CD4-positive, alpha-beta memory T cell (primary cell): ENCODE results near the gene SMC1B. TPM values are rescaled to one million over a fixed set of nuclear protein-coding genes. Genes with fewer than 3 reads are reported as not detected.

Experiments
- polyA plus RNA-seq, 2 donors: library from polyadenylated mRNA; unstranded; fragments of 300-500 nt; fragmentation: Illumina TruSeq; gene quantifications; one replicate each; pipeline ENCODE4 v1.2.3, GENCODE V29; 2021
- total RNA-seq, 2 experiments: library from RNA; stranded (reverse); gene quantifications; one replicate each; pipeline ENCODE4 v1.2.3, GENCODE V29; 2021

SMC1B gene
- total and polyA plus RNA-seq, 4 experiments from 2014 or later, result 0.08 TPM; not detected in 3

Other genes starting within 250 kb of the SMC1B start
- 100 to 1,000 TPM; 142 to 158 TPM for gene NUP50, start 249.7 kb downstream of the SMC1B start, total RNA-seq
- 10 to 100 TPM; 40.1 to 63.3 TPM for gene NUP50, start 249.7 kb downstream of the SMC1B start, polyA plus RNA-seq
- 10 to 100 TPM; 27.9 to 36.7 TPM for gene KIAA0930, start 172.7 kb downstream of the SMC1B start, total RNA-seq
- 1 to 10 TPM; 1.2 to 1.7 TPM for gene KIAA0930, start 172.7 kb downstream of the SMC1B start, polyA plus RNA-seq
- gene UPK3A, start 128.7 kb downstream of the SMC1B start, total RNA-seq, result not detected
- not detected for gene UPK3A, start 128.7 kb downstream of the SMC1B start, polyA plus RNA-seq
- 100 to 1,000 TPM; 119 to 122 TPM for gene FAM118A, start 103.7 kb downstream of the SMC1B start, total RNA-seq
- gene FAM118A, start 103.7 kb downstream of the SMC1B start, polyA plus RNA-seq, result 10 to 100 TPM; 34.5 to 51.0 TPM
- not detected for gene RIBC2, start 94 bp upstream of the SMC1B start, total RNA-seq
- gene RIBC2, start 94 bp upstream of the SMC1B start, polyA plus RNA-seq, result under 1 TPM in 1 of 2 donors, not detected in 1; 0.13 TPM
- not detected for gene FBLN1, start 89.3 kb upstream of the SMC1B start, total RNA-seq
- gene FBLN1, start 89.3 kb upstream of the SMC1B start, polyA plus RNA-seq, result not detected